ENCODE measurements around the gene DHX32.

DHX32 gene

GRCh38 chr10:125868372-125868975, 12.6 kb downstream of the DHX32 start:
- TF ChIP-seq, protein P1, sequence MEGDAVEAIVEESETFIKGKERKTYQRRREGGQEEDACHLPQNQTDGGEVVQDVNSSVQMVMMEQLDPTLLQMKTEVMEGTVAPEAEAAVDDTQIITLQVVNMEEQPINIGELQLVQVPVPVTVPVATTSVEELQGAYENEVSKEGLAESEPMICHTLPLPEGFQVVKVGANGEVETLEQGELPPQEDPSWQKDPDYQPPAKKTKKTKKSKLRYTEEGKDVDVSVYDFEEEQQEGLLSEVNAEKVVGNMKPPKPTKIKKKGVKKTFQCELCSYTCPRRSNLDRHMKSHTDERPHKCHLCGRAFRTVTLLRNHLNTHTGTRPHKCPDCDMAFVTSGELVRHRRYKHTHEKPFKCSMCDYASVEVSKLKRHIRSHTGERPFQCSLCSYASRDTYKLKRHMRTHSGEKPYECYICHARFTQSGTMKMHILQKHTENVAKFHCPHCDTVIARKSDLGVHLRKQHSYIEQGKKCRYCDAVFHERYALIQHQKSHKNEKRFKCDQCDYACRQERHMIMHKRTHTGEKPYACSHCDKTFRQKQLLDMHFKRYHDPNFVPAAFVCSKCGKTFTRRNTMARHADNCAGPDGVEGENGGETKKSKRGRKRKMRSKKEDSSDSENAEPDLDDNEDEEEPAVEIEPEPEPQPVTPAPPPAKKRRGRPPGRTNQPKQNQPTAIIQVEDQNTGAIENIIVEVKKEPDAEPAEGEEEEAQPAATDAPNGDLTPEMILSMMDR (IDR thresholded peaks at IDR 0.05): peak; percentile 51

DNA sequence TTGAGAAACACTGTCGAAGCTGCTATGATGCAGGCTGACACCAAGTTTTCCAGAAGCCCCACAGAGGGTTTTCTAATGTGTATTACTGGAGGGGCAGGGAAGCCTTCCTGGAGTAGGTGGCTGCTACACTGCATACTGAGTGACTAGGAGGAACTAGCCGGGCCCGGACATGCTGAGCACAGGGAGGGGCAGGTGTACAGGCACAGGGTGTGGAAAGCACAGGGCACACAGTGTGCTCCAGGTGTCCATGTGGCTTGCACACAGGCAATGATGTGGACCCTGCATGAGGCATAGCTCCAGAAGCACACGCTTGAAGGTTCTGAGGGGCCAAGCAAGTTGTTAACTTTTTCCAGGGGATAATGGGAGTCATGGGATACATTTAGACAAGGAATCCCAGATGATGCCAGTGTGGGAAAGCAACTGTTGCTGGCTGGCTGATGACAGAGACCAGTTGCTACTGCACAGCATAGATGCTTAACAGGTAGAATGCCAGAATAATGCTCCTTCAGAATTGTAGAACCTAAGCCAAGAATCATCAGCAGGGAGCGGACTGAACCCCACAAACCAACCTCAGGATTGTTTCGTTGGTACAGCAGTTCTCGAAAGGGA, 14.6 kb downstream of the DHX32 start:
- no peak overlapping the region for H3K27ac ChIP-seq
- H3K4me3 ChIP-seq: no peak overlapping the region
- TF ChIP-seq, protein P1 (IDR thresholded peaks at IDR 0.05): no peak
- DNase-seq (ENCODE audit: low spot score): no peak

More at GRCh38 chr10:125868372-125868975, 12.6 kb downstream of the DHX32 start:
- H3K4me3 ChIP-seq: no peak overlapping the region
- DNase-seq (ENCODE audit: low spot score): no peak
- no peak overlapping the region for H3K27ac ChIP-seq

GRCh38 chr10:125865120-125865519, 16.0 kb downstream of the DHX32 start:
- no peak for DNase-seq (ENCODE audit: low spot score)
- no peak overlapping the region for H3K4me3 ChIP-seq
- no peak overlapping the region for H3K27ac ChIP-seq
- TF ChIP-seq, protein P1 (IDR thresholded peaks at IDR 0.05): no peak

GRCh38 chr10:125859128-125859817, 21.8 kb downstream of the DHX32 start:
- TF ChIP-seq, protein P1 (IDR thresholded peaks at IDR 0.05): no peak
- H3K4me3 ChIP-seq: no peak overlapping the region
- DNase-seq (ENCODE audit: low spot score): no peak
- H3K27ac ChIP-seq: no peak overlapping the region

DNA sequence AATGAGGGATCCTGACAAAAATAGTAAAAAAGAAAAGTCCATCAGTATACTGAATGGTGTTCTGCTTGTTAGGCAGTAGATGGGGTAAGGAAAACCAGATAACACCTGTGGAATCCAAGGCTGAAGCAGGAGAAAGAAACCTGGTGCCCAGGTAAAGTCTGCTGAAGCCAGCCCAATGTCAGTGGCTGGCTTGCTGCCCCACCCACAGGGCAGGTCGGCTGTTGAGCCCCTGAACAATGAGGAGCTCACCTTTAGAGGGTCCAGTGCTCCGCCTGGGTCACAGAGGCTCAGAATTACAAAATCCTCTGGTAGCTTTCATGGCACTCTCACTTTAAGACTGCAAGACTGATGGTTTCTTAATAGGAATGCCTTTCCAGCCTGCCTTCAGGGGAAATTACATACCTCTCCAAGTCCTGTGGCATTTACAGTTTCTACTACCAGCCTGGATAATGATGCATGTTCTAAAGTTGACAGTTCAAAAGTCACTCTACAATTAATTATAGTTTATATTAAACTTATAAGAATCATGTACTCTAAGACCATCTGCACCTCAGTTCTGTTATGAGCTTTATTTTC, 23.8 kb downstream of the DHX32 start:
- no peak overlapping the region for H3K27ac ChIP-seq
- H3K4me3 ChIP-seq: no peak overlapping the region
- TF ChIP-seq, protein P1 (IDR thresholded peaks at IDR 0.05): no peak
- no peak for DNase-seq (ENCODE audit: low spot score)

DNA sequence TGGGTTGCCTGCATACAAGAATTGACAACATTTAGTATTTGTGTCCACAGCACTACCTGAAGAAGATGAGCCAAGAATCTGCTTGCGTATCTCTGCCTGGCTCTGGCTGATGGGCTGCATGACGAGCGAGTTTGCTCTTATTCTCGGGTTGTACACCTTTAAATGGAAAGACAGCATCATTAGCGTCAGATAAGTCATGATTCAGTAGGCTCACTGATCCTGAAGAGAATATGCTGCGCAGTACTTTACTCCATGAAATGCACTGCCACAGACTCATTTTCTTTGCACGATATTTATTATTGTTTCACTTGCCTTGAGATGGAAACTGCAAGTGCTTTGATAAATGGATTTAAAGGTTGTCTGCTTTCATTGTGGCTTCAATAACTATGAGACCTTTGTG, 28.6 kb downstream of the DHX32 start:
- Histone ChIP-seq H3K27ac (no peak overlapping the region), H3K4me3 (no peak overlapping the region)
- TF ChIP-seq, protein P1 (IDR thresholded peaks at IDR 0.05): no peak
- no peak for DNase-seq (ENCODE audit: low spot score)

Measured in coronary artery (tissue), 2 donors.